ENCODE measurements around the gene SNCG. TPM values are rescaled to one million over a fixed set of nuclear protein-coding genes. Genes with fewer than 3 reads are reported as not detected.
"Not testable (repeated sequence)": the region's sequence is repeated elsewhere in the genome, so short reads cannot be mapped to it uniquely, and the experiment has no call there.

The SNCG gene
- total RNA-seq, 1 donor from 2014 or later, result 25.5 TPM

DNA sequence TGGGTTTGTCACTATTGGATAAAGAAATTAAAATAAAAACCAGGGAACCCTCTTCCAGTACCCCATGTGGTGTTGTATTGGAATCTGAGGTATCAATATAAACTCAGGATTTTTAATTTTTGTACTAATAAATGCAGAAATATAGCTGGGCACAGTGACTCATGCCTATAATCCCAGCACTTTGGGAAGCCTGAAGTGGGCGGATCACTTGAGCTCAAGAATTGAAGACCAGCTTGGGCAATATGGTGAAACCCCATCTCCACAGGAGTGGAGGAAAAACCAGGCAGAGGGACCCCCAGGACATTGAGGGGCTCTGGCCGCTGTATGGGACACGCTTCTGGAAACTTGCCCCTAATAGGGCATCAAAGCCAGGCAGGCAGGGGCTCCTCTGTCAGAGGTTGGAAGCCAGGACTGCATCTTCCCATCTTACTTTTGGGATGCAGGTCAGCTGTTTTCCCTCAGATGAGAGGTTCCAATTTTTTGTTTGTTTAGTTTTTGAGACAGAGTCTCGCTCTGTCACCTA lies 21.0 kb downstream of the SNCG start:
- DNase-seq (ENCODE audit: low read depth) (peak; percentile 48), FAIRE-seq (no peak)
- TF ChIP-seq, protein P1, sequence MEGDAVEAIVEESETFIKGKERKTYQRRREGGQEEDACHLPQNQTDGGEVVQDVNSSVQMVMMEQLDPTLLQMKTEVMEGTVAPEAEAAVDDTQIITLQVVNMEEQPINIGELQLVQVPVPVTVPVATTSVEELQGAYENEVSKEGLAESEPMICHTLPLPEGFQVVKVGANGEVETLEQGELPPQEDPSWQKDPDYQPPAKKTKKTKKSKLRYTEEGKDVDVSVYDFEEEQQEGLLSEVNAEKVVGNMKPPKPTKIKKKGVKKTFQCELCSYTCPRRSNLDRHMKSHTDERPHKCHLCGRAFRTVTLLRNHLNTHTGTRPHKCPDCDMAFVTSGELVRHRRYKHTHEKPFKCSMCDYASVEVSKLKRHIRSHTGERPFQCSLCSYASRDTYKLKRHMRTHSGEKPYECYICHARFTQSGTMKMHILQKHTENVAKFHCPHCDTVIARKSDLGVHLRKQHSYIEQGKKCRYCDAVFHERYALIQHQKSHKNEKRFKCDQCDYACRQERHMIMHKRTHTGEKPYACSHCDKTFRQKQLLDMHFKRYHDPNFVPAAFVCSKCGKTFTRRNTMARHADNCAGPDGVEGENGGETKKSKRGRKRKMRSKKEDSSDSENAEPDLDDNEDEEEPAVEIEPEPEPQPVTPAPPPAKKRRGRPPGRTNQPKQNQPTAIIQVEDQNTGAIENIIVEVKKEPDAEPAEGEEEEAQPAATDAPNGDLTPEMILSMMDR (IDR thresholded peaks at IDR 0.05; ENCODE audit: insufficient read depth, low read length, severe bottlenecking), result no peak
- Histone ChIP-seq H3K4me3 (ENCODE audit: low read depth, low read length) (no peak overlapping the region), H3K27me3 (ENCODE audit: control insufficient read depth, insufficient read depth, low read length) (no peaks in the 10 kb centered on the region), H3K36me3 (ENCODE audit: control insufficient read depth, insufficient read depth, low read length) (no peaks in the 10 kb centered on the region)

DNA sequence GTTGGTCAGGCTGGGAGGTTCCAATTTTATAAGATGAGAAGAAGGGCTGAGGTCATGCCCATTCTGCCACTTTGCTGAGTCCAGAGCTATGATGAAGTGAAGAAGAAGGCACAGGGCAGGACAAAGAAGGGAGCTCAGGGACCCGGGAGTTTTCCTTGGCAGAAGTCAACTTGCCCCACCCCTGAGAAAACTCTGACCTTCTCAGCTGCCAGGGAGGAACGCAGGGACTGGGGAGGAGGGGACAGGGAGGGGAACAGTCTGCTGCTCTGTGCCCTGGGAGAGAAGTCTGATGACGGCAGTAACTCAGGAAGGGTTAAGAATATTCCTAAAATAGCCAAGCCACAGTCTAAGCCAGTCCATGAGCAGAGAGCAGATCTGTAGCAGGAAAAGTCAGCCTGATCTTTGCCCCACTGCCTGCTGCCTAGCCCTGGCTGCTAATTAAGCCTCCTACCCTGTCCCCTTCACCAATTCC lies 21.6 kb downstream of the SNCG start:
- Histone ChIP-seq H3K36me3 (ENCODE audit: control insufficient read depth, insufficient read depth, low read length) (no peaks in the 10 kb centered on the region), H3K27me3 (ENCODE audit: control insufficient read depth, insufficient read depth, low read length) (no peaks in the 10 kb centered on the region), H3K4me3 (ENCODE audit: low read depth, low read length) (no peak overlapping the region)
- TF ChIP-seq, protein P1 (IDR thresholded peaks at IDR 0.05; ENCODE audit: insufficient read depth, low read length, severe bottlenecking), result no peak
- FAIRE-seq (peak; percentile 52), DNase-seq (ENCODE audit: low read depth) (no peak)

DNA sequence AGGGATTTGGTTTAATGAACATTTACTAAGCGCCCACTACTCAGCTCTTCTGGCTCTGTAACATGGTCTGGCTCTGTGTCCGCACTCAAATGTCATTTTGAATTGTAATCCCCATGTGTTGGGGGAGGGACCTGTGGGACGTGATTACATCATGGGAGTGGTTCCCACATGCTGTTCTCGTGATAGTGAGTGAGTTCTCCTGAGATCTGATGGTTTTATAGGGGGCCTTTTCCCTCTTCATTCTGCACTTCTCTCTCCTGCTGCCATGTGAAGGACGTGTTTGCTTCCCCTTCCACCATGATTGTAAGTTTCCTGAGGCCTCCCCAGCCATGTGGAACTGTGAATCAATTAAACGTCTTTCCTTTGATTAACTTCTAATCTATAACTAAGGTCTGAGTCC lies 22.6 kb downstream of the SNCG start:
- not testable (repeated sequence) for H3K4me3 ChIP-seq (ENCODE audit: low read depth, low read length); DNase-seq (ENCODE audit: low read depth); FAIRE-seq

DNA sequence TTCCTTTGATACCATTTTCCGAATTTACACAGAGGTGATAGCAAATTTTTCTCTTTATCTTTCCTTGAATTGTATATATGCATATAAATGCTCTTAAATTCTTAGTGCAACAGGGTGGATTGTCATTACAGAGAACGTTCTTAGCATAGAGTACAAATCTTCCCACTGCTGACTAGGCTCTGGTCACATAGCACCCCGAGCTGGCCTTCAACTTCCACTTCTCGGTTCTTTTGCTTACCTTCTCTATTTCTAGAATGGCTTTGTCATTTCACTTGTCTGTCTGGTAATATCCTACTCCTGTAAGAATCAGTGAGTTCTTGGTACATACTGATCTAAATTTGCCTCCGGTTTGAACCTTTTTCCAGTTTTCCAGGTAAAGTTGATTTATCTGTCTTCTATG lies 23.3 kb downstream of the SNCG start:
- Histone ChIP-seq H3K36me3 (ENCODE audit: control insufficient read depth, insufficient read depth, low read length) (no peaks in the 10 kb centered on the region), H3K4me3 (ENCODE audit: low read depth, low read length) (no peak overlapping the region), H3K27me3 (ENCODE audit: control insufficient read depth, insufficient read depth, low read length) (no peaks in the 10 kb centered on the region)
- DNase-seq (ENCODE audit: low read depth), result no peak
- FAIRE-seq, result no peak
- TF ChIP-seq, protein P1 (IDR thresholded peaks at IDR 0.05; ENCODE audit: insufficient read depth, low read length, severe bottlenecking), result no peak

More for the DNA sequence above, 22.6 kb downstream of the SNCG start:
- H3K36me3 ChIP-seq (ENCODE audit: control insufficient read depth, insufficient read depth, low read length); H3K27me3 ChIP-seq (ENCODE audit: control insufficient read depth, insufficient read depth, low read length): not testable (repeated sequence)

DNA sequence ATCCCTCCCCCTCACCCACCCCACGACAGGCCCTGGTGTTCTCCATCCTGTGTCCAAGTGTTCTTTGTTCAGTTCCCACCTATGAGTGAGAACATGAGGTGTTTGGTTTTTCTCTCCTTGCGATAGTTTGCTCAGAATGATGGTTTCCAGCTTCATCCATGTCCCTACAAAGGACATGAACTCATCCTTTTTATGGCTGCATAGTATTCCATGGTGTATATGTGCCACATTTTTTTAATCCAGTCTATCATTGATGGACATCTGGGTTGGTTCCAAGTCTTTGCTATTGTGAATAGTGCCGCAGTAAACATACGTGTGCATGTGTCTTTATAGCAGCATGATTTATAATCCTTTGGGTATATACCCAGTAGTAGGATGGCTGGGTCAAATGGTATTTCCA lies 26.1 kb downstream of the SNCG start:
- not testable (repeated sequence) for H3K27me3 ChIP-seq (ENCODE audit: control insufficient read depth, insufficient read depth, low read length); FAIRE-seq; DNase-seq (ENCODE audit: low read depth); H3K36me3 ChIP-seq (ENCODE audit: control insufficient read depth, insufficient read depth, low read length); H3K4me3 ChIP-seq (ENCODE audit: low read depth, low read length)

DNA sequence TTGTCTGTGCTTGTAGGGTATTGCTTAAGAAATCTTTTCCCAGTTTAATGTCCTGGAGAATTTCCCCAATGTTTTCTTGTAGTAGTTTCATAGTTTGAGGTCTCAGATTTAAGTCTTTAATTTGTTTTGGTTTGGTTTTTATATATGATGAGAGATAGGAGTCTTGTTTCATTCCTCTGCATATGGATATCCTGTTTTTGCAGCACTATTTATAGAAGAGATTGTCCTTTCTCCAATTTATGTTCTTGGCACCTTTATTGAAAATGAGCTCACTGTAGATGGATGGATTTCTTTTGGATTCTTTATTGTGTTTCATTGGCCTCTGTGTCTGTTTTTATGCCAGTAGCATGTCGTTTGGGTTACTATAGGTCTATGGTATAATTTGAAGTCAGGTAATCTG lies 30.1 kb downstream of the SNCG start:
- FAIRE-seq (no peak), DNase-seq (ENCODE audit: low read depth) (no peak)
- TF ChIP-seq, protein P1 (IDR thresholded peaks at IDR 0.05; ENCODE audit: insufficient read depth, low read length, severe bottlenecking), result no peak
- Histone ChIP-seq H3K36me3 (ENCODE audit: control insufficient read depth, insufficient read depth, low read length) (no peaks in the 10 kb centered on the region), H3K4me3 (ENCODE audit: low read depth, low read length) (no peak overlapping the region), H3K27me3 (ENCODE audit: control insufficient read depth, insufficient read depth, low read length) (no peaks in the 10 kb centered on the region)

DNA sequence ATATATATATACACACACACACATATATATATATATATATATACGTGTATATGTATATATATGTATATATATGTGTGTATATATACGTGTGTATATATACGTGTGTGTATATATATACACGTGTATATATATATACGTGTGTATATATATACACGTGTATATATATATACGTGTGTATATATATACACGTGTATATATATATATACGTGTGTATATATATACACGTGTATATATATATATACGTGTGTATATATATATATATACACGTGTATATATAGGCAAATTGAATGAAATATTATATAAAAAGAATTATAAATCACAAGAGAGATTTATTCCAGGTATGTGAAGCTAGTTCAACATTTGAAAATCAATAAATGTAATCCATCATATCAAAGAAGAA lies 33.0 kb downstream of the SNCG start:
- not testable (repeated sequence) for DNase-seq (ENCODE audit: low read depth); FAIRE-seq; H3K36me3 ChIP-seq (ENCODE audit: control insufficient read depth, insufficient read depth, low read length); H3K4me3 ChIP-seq (ENCODE audit: low read depth, low read length); H3K27me3 ChIP-seq (ENCODE audit: control insufficient read depth, insufficient read depth, low read length)

Data from bronchial epithelial cell (primary cell).